Ovary (tissue), 1 donor: Measurements from ENCODE around the gene TRDMT1.

Experiments
- EP300 ChIP-seq: sonication (generic); formaldehyde crosslinking; IDR thresholded peaks from one replicate; pipeline ENCODE4 v1.6.1; 2017; ENCODE audit warnings: antibody characterized with exemption
- POLR2A ChIP-seq: fragments of 450-650 bp; IDR thresholded peaks from one replicate; pipeline ENCODE4 v1.6.1; 2017; ENCODE audit warnings: antibody characterized with exemption, mild to moderate bottlenecking, moderate library complexity

- TF ChIP-seq POLR2A (no peak), EP300 (no peak)
These were observed 24.3 kb upstream of the TRDMT1 start for GRCh38 chr10:17225808-17226207.
